AG08396 (cell line): ENCODE results near the gene ARHGAP30.
"Not testable (repeated sequence)": the region's sequence is repeated elsewhere in the genome, so short reads cannot be mapped to it uniquely, and the experiment has no call there.

Experiments used
- DNase-seq: peaks from one replicate; pipeline ENCODE4 v3.0.0; 2012; ENCODE audit warnings: low spot score, mixed read lengths

Gene ARHGAP30

DNA sequence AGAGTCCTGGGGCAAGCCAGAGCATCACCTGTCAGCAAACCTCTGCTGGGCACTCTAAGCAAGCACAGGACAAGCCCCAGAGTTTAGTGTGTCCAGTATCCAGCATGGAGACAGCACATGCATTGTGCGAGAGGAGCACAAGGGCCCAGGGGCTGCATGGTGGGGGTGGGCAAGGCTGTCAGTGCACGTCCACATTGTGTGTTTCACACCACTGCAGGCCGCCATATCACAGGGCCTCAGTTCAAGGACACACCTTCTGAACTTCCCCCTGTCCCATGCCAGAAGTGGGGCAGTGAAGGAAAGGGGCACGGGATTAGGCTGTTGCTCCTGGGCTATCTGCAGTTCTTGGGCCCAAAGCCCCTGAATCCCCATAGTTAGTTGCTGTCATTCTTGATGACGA is 30.1 kb downstream of the ARHGAP30 start:
- no peak for DNase-seq

DNA sequence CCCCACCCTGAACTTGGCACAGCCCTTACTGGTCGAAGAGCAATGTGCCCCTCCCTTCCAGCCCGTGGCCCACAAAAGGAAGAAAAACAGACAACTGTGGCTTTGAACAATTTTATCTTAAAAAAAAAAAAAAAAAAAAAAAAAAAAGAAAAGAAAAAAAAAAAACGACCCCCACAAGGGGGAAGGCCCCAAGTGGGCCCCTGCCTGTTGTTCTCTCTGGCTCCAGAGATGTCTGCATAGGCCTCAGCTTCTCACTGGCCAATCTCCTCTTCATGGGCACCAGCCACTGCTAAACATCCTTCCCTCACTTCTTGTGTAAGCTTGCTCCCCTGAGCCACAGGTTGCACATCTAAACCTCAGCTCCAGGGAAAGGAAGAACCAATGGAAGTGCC is 30.5 kb downstream of the ARHGAP30 start:
- DNase-seq, result no peak

GRCh38 chr1:161038523-161039153 is 31.1 kb downstream of the ARHGAP30 start, which contains the start of gene TSTD1:
TSS of gene TSTD1 (minus strand) at chr1:161038964. CDS start at chr1:161038889, 75 bp downstream.
- DNase-seq, result no peak

GRCh38 chr1:161037661-161038522 is 31.8 kb downstream of the ARHGAP30 start:
- DNase-seq, result no peak

DNA sequence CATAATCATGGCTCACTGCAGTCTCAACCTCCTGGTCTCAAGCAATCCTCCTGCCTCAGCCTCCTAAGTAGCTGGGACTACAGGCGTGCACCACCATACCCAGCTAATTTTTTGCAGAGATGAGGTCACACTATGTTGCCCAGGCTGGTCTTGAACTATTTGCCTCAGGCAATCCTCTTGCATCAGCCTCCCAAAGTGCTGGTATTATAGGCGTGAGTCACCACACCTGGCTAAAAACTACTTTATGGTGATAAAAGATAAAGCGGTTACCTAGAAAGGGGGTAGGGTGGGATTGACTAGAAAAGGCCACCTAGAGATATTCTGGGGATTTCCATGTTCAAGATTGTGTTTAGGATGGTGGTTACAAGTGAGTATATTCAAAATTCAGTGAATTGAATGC is 35.9 kb downstream of the ARHGAP30 start:
- DNase-seq, result no peak

DNA sequence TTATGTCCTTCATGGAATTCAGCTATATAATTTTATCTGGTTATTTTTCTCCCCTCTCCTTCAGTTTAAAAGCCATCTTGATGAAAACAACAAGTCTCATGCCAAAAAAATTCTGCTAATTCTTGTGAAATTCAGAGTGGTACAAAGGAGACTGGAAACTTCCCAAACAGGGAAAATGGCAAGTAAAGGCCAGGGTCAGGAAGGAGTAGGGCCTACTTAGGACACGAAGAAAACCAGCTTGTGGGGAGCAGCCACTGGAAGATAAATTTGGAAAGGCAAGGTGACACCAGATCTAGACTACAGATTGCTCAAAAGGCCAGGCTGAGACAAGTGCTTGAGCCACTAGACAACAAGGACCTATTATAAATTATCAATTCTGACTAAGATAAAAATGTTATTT is 37.3 kb downstream of the ARHGAP30 start:
- DNase-seq, result no peak

DNA sequence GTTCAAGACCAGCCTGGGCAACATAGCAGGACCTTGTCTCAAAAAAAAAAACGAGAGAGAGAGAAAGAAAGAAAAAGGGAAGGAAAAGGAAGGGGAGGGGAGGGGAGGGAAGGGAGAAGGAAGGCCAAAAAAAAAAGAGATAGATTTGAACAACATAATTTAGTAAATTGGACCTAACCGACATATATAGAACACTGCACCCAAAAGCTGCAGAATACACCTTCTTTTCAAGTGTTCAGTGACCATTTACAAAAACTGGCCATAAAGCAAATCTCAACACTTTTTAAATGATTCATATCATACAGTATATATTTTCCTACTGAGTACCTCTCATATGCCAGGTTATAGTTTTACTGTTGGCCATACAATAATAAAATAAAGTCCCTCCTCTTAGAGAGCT is 37.8 kb downstream of the ARHGAP30 start:
- no peak for DNase-seq

- DNase-seq, result not testable (repeated sequence)
Observed at GRCh38 chr1:161029466-161029865, 40.2 kb downstream of the ARHGAP30 start.

GRCh38 chr1:161026954-161027353 is 42.7 kb downstream of the ARHGAP30 start:
- DNase-seq, result not testable (repeated sequence)

- not testable (repeated sequence) for DNase-seq
Observed at GRCh38 chr1:161022432-161022831, 47.3 kb downstream of the ARHGAP30 start.

DNA sequence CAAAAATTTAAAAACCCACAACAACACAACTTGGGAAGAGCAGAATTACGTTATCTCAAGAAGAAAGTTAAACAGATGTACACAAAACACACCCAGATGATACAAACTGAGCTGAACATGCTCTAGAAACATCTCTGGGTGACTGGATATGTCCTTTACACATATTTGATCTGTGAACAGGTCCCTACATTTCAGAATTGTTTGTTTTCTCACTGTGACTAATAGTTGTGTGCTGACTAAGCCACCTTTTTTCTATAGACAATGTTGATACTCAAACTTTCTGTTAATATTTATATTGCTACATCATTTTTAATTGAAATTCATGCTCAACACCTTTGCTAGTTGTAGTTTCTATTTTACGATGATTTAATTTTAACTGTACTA is 47.7 kb downstream of the ARHGAP30 start:
- DNase-seq, result no peak

DNA sequence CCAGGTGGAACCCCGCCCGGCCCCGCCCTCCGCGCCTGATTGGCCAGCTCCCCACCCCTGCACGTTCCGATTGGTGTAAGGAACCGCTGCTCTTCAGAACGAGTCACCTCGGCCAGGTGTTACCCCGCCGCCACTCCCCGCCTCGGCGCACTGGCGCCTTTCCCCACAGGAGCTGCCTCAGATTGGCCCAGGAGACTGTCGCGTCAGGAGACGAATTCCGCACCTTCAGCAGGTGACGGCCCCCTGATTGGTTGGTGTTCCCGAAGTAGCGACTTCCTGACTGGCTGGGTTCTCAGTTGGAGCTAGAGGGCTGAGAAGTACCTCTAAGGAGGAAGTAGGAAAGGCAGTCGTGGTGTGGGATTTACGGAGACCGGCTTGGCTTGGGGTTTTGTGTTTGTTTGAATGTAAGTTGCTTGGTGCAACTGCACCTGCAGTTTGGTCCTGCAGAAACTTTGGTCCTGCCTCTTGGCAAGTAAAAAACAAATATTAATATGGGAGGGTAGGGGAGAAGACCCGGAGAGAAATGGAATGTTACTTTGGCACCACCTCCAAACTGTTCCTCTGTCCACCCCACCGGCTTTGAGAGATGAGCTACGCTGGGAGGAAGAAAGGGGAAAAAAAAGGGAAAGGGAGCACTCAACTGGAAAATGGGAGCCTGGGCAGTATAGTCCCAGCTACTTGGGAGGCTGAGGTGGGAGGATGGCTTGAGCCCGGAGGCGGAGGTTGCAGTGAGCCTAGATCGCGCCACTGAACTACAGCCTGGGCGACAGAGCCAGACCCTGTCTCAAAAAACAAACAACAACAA is 48.3 kb downstream of the ARHGAP30 start:
- peak; percentile 75 for DNase-seq

DNA sequence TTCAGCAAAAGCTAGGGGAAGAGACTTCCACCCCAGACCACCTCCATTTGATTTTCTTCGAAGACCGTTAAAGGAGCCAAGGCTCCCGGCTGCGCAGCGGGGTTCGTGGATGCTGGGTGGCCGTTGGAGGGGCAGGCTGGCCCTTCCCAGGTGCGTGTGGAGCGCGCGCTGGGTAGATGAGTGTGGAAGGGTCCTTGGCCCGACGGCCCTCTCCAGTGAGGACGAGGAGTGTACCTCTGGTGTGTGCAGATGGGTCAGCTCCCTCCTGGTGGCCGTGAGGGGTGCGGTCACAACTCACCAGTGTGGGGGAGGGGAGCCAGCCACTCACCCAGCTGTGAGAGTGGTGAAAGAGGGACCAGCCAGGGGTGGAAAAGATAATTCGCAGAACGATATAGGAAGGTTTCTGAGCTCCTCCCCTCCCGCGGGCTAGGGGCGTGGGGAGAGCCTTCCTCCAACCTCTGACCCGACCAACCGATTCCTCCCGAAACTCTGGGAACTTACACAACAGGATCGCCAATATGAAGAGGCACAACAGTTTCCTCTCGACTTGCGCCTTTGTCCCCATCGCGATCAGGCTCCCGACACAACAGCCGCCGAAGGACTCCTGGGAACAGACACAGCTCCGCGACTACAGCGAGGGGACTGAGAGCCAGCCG is 49.1 kb downstream of the ARHGAP30 start, which contains the start of gene F11R:
Gene F11R (minus strand): TSS at position 644 of the 656 bp plus-strand sequence. CDS start 79 bp downstream, at position 565.
- DNase-seq, result no peak

DNA sequence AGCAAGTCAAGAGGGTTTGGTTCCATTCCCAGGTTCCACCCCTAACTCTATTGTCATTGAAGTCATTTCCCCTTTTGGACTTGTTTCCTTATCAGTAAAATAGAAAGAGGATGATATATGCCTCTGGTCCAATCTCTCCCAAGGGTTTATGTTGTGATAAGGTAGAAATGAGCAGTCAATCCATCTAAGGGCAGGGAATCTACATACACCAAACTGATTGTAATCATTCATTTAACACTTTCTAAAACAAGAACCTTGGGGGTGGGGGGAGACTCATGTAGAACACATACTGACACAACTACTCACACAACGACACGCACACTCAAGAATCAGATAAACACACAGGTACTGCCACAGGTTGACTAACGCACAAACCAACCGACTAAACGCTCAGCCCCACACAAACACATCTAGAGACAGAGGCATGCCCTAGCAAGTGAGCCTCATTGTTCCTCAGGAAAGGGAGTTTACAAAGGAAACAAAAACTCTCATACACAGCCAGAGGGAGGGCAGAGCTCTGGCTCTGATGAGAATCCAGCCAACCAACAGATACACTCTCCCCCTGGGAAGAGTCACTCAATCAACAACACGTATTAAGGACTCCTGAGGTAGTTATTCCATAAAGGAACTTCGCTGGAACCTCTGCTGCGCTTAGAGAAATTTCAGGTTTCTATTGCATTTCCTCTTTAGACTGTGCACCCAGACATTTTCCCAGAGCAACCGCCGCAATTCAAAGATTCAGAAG is 49.8 kb downstream of the ARHGAP30 start:
- DNase-seq, result no peak

GRCh38 chr1:161019111-161019660 is 50.5 kb downstream of the ARHGAP30 start:
- not testable (repeated sequence) for DNase-seq

GRCh38 chr1:161018631-161018930 is 51.1 kb downstream of the ARHGAP30 start:
- DNase-seq, result no peak

DNA sequence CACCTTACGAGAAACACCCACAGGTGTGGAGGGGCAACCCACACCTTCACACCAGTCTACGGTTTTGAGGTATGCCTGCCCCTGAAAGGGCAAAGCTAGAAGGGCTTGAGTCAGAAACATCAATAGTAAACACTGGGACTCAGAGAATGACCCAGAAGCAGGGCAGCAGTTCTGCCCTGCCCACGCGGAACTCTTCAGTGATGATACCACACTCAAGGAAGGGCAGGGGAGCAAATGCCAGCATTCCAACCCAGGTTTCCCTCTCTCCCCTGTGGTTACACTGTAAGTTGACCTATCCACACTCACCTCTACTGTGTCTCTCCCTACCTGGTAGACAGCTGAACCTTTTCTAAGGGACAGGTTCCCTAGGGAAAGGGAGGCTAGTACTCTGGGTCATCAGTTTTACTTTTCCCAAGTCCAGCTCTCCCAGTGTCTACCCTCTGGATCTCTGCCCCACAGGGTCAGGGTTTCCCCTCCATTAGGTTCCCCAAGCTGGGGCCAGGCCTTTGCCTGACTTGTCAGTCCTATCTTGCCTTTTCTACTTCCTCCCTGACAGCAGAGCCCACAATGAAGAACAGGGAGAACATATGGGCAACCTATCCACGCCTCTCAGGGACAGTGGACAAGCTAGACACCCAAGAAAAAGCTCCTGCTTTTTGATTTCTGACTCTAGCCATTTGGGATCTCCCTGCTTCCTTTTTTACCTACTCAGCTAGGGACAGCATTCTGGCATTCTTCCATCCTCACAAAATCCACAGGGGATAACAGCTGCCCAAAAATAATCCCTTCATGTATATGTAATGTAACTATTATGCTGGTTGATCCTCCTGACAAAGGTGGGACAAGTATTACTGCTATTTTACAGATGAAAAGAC is 51.7 kb downstream of the ARHGAP30 start:
- DNase-seq, result no peak

DNA sequence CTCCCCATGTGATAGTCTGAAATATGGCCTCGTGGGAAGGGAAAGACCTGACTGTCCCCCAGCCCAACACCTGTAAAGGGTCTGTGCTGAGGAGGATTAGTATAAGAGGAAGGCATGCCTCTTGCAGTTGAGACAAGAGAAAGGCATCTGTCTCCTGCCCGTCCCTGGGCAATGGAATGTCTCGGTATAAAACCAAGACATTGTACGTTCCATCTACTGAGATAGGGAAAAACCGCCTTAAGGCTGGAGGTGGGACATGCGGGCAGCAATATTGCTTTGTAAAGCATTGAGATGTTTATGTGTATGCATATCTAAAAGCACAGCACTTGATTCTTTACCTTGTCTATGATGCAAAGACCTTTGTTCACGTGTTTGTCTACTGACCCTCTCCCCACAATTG is 52.5 kb downstream of the ARHGAP30 start:
- DNase-seq, result not testable (repeated sequence)

DNA sequence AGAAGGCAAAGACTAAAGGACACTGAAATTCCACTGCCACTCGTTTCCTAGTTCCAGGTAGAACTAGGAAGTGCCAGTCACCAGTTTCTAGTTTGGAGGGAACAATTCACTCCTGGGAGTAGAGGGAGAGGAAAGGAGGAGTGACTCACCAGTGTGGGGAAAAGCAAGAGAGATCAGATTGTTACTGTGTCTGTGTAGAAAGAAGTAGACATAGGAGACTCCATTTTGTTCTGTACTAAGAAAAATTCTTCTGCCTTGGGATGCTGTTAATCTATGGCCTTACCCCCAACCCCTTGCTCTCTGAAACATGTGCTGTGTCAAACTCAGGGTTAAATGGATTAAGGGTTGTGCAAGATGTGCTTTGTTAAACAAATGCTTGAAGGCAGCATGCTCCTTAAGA is 53.0 kb downstream of the ARHGAP30 start:
- not testable (repeated sequence) for DNase-seq
